Suprapubic skin (tissue), 4 donors: Measurements from ENCODE around the gene SCYGR2. TPM values are rescaled to one million over a fixed set of nuclear protein-coding genes. Genes with fewer than 3 reads are reported as not detected.

Experiments used
- DNase-seq, 2 donors: peaks; one replicate each; pipeline ENCODE4 v3.0.0-alpha.2; 2019; ENCODE audit warnings: low spot score in 2 of 2
- H3K27ac ChIP-seq: fragments of 200-600 bp; sonication (generic); one replicate; pipeline ENCODE4 v1.5.1; 2019
- H3K27me3 ChIP-seq: fragments of 200-600 bp; sonication (generic); one replicate; pipeline ENCODE4 v1.5.1; 2019
- H3K36me3 ChIP-seq: fragments of 200-600 bp; sonication (generic); one replicate; pipeline ENCODE4 v1.5.1; 2019
- H3K4me1 ChIP-seq: fragments of 200-600 bp; sonication (generic); one replicate; pipeline ENCODE4 v1.5.1; 2019
- H3K4me3 ChIP-seq: fragments of 200-600 bp; sonication (generic); one replicate; pipeline ENCODE4 v1.5.1; 2019; ENCODE audit warnings: mild to moderate bottlenecking
- H3K9me3 ChIP-seq: fragments of 200-600 bp; sonication (generic); one replicate; pipeline ENCODE4 v1.5.1; 2019
- CTCF ChIP-seq, 2 donors: fragments of 200-600 bp in 1 of 2; fragments of 450-650 bp in 1 of 2; sonication (generic) in 1 of 2; IDR thresholded peaks; one replicate each; pipeline ENCODE4 v1.5.1; 2016 to 2019; ENCODE audit warnings: antibody characterized with exemption in 2 of 2, mild to moderate bottlenecking in 1 of 2, moderate library complexity in 1 of 2
- EP300 ChIP-seq: sonication (generic); formaldehyde crosslinking; IDR thresholded peaks from one replicate; pipeline ENCODE4 v1.6.1; 2017; ENCODE audit warnings: antibody characterized with exemption
- POLR2A ChIP-seq, 2 donors: fragments of 450-650 bp; IDR thresholded peaks; one replicate each; pipeline ENCODE4 v1.6.1; 2017; ENCODE audit warnings: antibody characterized with exemption in 2 of 2, mild to moderate bottlenecking in 2 of 2, moderate library complexity in 2 of 2
- POLR2AphosphoS5 ChIP-seq, 3 donors: sonication (generic); formaldehyde crosslinking; IDR thresholded peaks; one replicate each; pipeline ENCODE4 v1.6.1; 2017; ENCODE audit warnings: antibody characterized with exemption in 3 of 3
- WGBS: methylation state at CpG from one replicate; pipeline ENCODE4 v1.1.5; 2018; 5-methylcytosine and 5-hydroxymethylcytosine counted together
- total RNA-seq, 4 donors: library from RNA; depleted of rRNA; stranded (reverse); fragments of >200 nt; gene quantifications; one replicate each; pipeline ENCODE4 v1.1.0, GENCODE V29; 2016

The SCYGR2 gene
- total RNA-seq, 4 donors from 2014 or later: 15.5 TPM; not detected in 3

DNA sequence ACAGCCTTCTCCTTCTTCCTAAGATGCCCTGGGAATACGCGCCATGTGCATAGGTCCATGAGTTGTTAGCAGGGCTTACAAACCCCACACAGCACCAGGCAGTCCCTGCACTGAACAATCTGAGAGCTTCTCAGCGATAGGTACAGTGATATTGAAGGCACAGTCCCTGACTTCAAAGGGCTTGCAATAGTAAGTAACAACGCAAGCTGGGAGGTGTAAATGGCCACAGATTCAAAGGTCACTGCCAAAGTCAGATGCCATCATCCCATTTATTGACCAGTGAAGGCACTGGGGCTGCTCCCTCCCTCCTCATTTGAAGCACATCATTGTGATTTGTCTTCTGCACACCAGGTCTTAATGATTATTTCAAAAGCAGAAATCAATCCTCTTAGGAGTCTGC lies 16.5 kb downstream of the SCYGR2 start:
- no peak for DNase-seq
- no peaks in the 10 kb centered on the region for H3K27me3 ChIP-seq
- no peaks in the 10 kb centered on the region for H3K9me3 ChIP-seq
- H3K4me3 ChIP-seq: no peak overlapping the region
- TF ChIP-seq EP300 (no peak), POLR2A (IDR thresholded peaks at IDR 0.05) (no peak), POLR2AphosphoS5 (IDR thresholded peaks at IDR 0.05) (no peak), CTCF (IDR thresholded peaks at IDR 0.05) (no peak)
- no peaks in the 10 kb centered on the region for H3K36me3 ChIP-seq
- H3K27ac ChIP-seq: no peak overlapping the region
- peaks cover 2% of the 10 kb centered on the region for H3K4me1 ChIP-seq
- WGBS: 87% methylated on average over 4 of the region's 4 CpGs

DNA sequence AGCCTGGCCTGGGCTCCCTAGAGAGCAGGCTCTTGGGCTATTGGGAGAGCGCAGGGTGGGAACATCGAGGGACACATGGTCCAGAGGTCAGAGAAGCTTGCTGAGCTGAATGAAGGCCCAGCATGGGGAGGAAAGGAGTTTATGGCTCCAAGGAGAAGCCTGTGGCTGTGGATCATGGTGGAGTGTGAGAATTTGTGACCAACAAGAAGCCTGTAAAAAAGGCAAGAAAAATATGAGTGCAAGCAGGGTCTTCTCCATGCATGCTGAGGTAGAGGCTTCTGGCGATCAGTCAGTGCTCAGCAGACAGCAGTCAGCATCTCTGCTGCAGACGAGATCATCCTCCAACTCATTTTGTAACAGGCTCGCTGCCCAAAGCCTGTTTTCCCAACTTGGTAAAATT lies 17.2 kb downstream of the SCYGR2 start:
- Histone ChIP-seq H3K9me3 (no peaks in the 10 kb centered on the region), H3K27me3 (no peaks in the 10 kb centered on the region), H3K36me3 (no peaks in the 10 kb centered on the region), H3K4me3 (no peak overlapping the region), H3K4me1 (peaks cover 2% of the 10 kb centered on the region), H3K27ac (no peak overlapping the region)
- TF ChIP-seq POLR2A (IDR thresholded peaks at IDR 0.05) (no peak), POLR2AphosphoS5 (IDR thresholded peaks at IDR 0.05) (no peak), CTCF (IDR thresholded peaks at IDR 0.05) (no peak)
- WGBS: 61% methylated on average over 5 of the region's 5 CpGs
- no peak for DNase-seq

GRCh38 chr2:227616631-227617030 lies 17.9 kb downstream of the SCYGR2 start:
- TF ChIP-seq EP300: no peak
- TF ChIP-seq CTCF (IDR thresholded peaks at IDR 0.05): no peak
- no peak for TF ChIP-seq POLR2A (IDR thresholded peaks at IDR 0.05)
- no peak for TF ChIP-seq POLR2AphosphoS5 (IDR thresholded peaks at IDR 0.05)
- Histone ChIP-seq H3K4me3 (no peak overlapping the region), H3K4me1 (peaks cover 2% of the 10 kb centered on the region), H3K36me3 (no peaks in the 10 kb centered on the region), H3K27me3 (no peaks in the 10 kb centered on the region), H3K9me3 (no peaks in the 10 kb centered on the region), H3K27ac (no peak overlapping the region)
- no peak for DNase-seq
- WGBS: 40% methylated on average over 4 of the region's 4 CpGs

DNA sequence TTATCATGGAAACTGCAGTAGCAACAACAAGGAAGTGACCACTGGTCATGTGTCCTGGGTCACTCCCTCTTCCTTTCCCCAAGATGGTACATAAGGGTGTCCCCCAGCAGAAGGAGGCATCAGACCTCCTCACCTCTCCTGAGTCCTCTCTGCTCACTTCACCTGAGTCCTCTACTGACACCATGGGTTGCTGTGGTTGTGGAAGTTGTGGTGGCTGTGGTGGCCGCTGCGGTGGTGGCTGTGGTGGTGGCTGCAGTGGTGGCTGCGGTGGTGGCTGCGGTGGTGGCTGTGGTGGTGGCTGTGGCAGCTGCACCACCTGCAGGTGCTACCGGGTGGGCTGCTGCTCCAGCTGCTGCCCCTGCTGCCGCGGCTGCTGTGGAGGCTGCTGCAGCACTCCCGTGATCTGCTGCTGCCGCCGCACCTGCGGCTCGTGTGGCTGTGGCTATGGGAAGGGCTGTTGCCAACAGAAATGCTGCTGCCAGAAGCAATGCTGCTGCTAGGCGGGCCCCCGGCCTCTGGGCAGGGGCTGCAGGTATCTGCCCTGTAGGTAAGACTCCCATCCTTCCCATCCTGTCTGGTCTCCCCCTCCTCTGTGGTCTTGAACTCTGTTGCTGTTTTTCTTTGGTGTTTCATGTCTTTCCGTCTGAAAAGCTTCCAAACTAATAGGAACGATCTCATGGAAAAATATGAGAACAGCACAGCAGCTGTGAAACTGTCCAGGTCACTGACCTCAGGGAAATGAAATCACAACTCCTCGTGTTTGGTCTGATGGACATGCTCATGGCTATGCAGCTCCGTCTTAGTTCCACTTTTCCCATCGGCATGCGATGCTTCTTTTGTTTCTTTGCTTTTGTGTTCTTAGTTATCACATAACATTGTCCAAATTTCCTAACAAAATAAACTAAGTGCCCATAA lies 18.9 kb downstream of the SCYGR2 start, which contains the start of gene SCYGR4:
Gene SCYGR4 (plus strand): TSS at position 183 of the 915 bp plus-strand sequence. CDS start 0 bp downstream, at position 183.
- TF ChIP-seq POLR2AphosphoS5 (IDR thresholded peaks at IDR 0.05): no peak
- no peak for TF ChIP-seq EP300
- DNase-seq: no peak
- 77% methylated on average over 19 of the region's 20 CpGs for WGBS
- Histone ChIP-seq H3K9me3 (no peaks in the 10 kb centered on the region), H3K36me3 (no peaks in the 10 kb centered on the region), H3K4me3 (no peak within 1 kb of the TSS), H3K4me1 (peaks cover 2% of the 10 kb centered on the region), H3K27me3 (no peaks in the 10 kb centered on the region), H3K27ac (no peak within 1 kb of the TSS)

GRCh38 chr2:227623226-227623625 lies 24.5 kb downstream of the SCYGR2 start:
- Histone ChIP-seq H3K4me1 (no peaks in the 10 kb centered on the region), H3K9me3 (no peaks in the 10 kb centered on the region), H3K36me3 (no peaks in the 10 kb centered on the region), H3K27me3 (no peaks in the 10 kb centered on the region), H3K27ac (no peak overlapping the region), H3K4me3 (no peak overlapping the region)
- DNase-seq: no peak
- TF ChIP-seq POLR2A (IDR thresholded peaks at IDR 0.05) (no peak), POLR2AphosphoS5 (IDR thresholded peaks at IDR 0.05) (no peak), EP300 (no peak), CTCF (IDR thresholded peaks at IDR 0.05) (no peak)
